Measurements from ENCODE around the gene ARID5B. TPM values are rescaled to one million over a fixed set of nuclear protein-coding genes. Genes with fewer than 3 reads are reported as not detected.

ARID5B gene
- total RNA-seq, 1 experiment from 2014 or later, result 15.7 TPM

Other genes with a start within 250 kb of the ARID5B start
- 0.91 and 1.2 TPM in 2 replicates for gene CABCOCO1, start 238.8 kb upstream of the ARID5B start, total RNA-seq (2014; rRNA removed; shearing (Covaris generic))

Measured in H4 (cell line).